ENCODE results near the gene CST8.

- TF ChIP-seq CTCF (IDR thresholded peaks at IDR 0.05) (no peak), POLR2A (IDR thresholded peaks at IDR 0.05) (no peak)
Observed at GRCh38 chr20:23449421-23449820, 41.5 kb upstream of the CST8 start.
